Liver (tissue), 3 donors: ENCODE data around the gene RELL1.

Experiments used
- CTCF ChIP-seq: fragments of 150-350 bp; IDR thresholded peaks from 2 replicates; pipeline ENCODE4 v1.5.1; 2017; ENCODE audit warnings: improper control_type of control experiment, low read depth, low read length; ENCODE audit not compliant: missing input control
- FOXA1 ChIP-seq: IDR thresholded peaks from 2 replicates; pipeline ENCODE4 v1.6.1; 2016; ENCODE audit warnings: antibody characterized with exemption
- HNF4G ChIP-seq: IDR thresholded peaks from 2 replicates; pipeline ENCODE4 v1.6.1; 2016; ENCODE audit warnings: antibody characterized with exemption
- JUND ChIP-seq, 2 donors: IDR thresholded peaks; 2 replicates each; pipeline ENCODE4 v1.6.1; 2016; ENCODE audit warnings: antibody characterized with exemption in 2 of 2
- MAX ChIP-seq: IDR thresholded peaks from 2 replicates; pipeline ENCODE4 v1.6.1; 2016; ENCODE audit warnings: antibody characterized with exemption
- NR2F2 ChIP-seq: IDR thresholded peaks from 2 replicates; pipeline ENCODE4 v1.6.1; 2016; ENCODE audit warnings: antibody characterized with exemption
- REST ChIP-seq: IDR thresholded peaks from 2 replicates; pipeline ENCODE4 v1.6.1; 2016; ENCODE audit warnings: antibody characterized with exemption, mild to moderate bottlenecking
- SP1 ChIP-seq: IDR thresholded peaks from 2 replicates; pipeline ENCODE4 v1.6.1; 2018; ENCODE audit warnings: antibody characterized with exemption, mild to moderate bottlenecking
- TAF1 ChIP-seq: conservative IDR thresholded peaks from 2 replicates; pipeline ENCODE4 v1.6.1; 2016; ENCODE audit warnings: antibody characterized with exemption, mild to moderate bottlenecking
- YY1 ChIP-seq: IDR thresholded peaks from 2 replicates; pipeline ENCODE4 v1.6.1; 2016; ENCODE audit warnings: antibody characterized with exemption, mild to moderate bottlenecking
- ZBTB33 ChIP-seq: IDR thresholded peaks from 2 replicates; pipeline ENCODE4 v1.6.1; 2016; ENCODE audit warnings: antibody characterized with exemption
- donor health status: healthy.
- donor health status: healthy.

GRCh38 chr4:37735578-37735977 lies 49.4 kb upstream of the RELL1 start:
- TF ChIP-seq ZBTB33 (no peak), CTCF (no peak), MAX (no peak), YY1 (no peak), TAF1 (no peak), HNF4G (no peak), FOXA1 (no peak), REST (no peak), NR2F2 (no peak), SP1 (no peak), JUND (IDR thresholded peaks at IDR 0.05) (no peak)
